Ascending aorta (tissue), 2 donors: ENCODE measurements around the gene C20orf173. TPM values are rescaled to one million over a fixed set of nuclear protein-coding genes. Genes with fewer than 3 reads are reported as not detected.

Experiments used
- DNase-seq, 2 donors: peaks; one replicate each; pipeline ENCODE4 v3.0.0-alpha.2; 2019; ENCODE audit warnings: low spot score in 2 of 2
- H3K27ac ChIP-seq, 2 donors: fragments of 200-600 bp; sonication (generic); one replicate each; pipeline ENCODE4 v1.5.1; 2016 to 2017; ENCODE audit warnings: mild to moderate bottlenecking in 1 of 2
- H3K27me3 ChIP-seq: fragments of 200-600 bp; sonication (generic); one replicate; pipeline ENCODE4 v1.5.1; 2017
- H3K36me3 ChIP-seq, 2 donors: fragments of 200-600 bp; sonication (generic); one replicate each; pipeline ENCODE4 v1.5.1; 2016
- H3K4me1 ChIP-seq, 2 donors: fragments of 200-600 bp; sonication (generic); one replicate each; pipeline ENCODE4 v1.5.1; 2016 to 2017; ENCODE audit warnings: mild to moderate bottlenecking in 1 of 2
- H3K4me3 ChIP-seq, 2 donors: fragments of 200-600 bp; sonication (generic); one replicate each; pipeline ENCODE4 v1.5.1; 2016 to 2017; ENCODE audit warnings: mild to moderate bottlenecking in 1 of 2
- H3K9me3 ChIP-seq, 2 donors: fragments of 200-600 bp; sonication (generic); one replicate each; pipeline ENCODE4 v1.5.1; 2016
- CTCF ChIP-seq, 3 experiments: fragments of 200-600 bp in 2 of 3; fragments of 450-650 bp in 1 of 3; sonication (generic) in 2 of 3; IDR thresholded peaks; one replicate each; pipeline ENCODE4 v1.5.1; 2016 to 2019; ENCODE audit warnings: antibody characterized with exemption in 3 of 3, mild to moderate bottlenecking in 1 of 3, moderate library complexity in 1 of 3
- intact Hi-C: fragments of 100-400 bp; cut with DNase I; formaldehyde crosslinking; loops from one replicate; pipeline ENCODE4 v1.15.1; 2023
- total RNA-seq: library from RNA; depleted of rRNA; stranded (reverse); fragments of >200 nt; gene quantifications from one replicate; pipeline ENCODE4 v1.1.0, GENCODE V29; 2016

Gene C20orf173
- total RNA-seq, 1 donor from 2014 or later = not detected

DNA sequence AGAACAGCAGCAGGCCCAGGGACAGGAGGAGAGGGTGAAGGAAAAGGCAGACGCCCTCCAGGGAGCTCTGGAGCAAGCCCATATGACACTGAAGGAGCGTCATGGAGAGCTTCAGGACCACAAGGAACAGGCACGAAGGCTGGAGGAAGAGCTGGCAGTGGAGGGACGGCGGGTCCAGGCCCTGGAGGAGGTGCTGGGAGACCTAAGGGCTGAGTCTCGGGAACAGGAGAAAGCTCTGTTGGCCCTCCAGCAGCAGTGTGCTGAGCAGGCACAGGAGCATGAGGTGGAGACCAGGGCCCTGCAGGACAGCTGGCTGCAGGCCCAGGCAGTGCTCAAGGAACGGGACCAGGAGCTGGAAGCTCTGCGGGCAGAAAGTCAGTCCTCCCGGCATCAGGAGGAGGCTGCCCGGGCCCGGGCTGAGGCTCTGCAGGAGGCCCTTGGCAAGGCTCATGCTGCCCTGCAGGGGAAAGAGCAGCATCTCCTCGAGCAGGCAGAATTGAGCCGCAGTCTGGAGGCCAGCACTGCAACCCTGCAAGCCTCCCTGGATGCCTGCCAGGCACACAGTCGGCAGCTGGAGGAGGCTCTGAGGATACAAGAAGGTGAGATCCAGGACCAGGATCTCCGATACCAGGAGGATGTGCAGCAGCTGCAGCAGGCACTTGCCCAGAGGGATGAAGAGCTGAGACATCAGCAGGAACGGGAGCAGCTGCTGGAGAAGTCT is 25.5 kb downstream of the C20orf173 start:
- Histone ChIP-seq H3K4me1 (no peaks in the 10 kb centered on the region), H3K9me3 (no peaks in the 10 kb centered on the region), H3K27me3 (no peaks in the 10 kb centered on the region), H3K27ac (no peak overlapping the region), H3K36me3 (peaks cover 56 to 82% of the 10 kb centered on the region in 2 donors), H3K4me3 (no peak overlapping the region)
- DNase-seq = no peak
- intact Hi-C loops = no loop called here
- TF ChIP-seq CTCF (IDR thresholded peaks at IDR 0.05) = no peak

DNA sequence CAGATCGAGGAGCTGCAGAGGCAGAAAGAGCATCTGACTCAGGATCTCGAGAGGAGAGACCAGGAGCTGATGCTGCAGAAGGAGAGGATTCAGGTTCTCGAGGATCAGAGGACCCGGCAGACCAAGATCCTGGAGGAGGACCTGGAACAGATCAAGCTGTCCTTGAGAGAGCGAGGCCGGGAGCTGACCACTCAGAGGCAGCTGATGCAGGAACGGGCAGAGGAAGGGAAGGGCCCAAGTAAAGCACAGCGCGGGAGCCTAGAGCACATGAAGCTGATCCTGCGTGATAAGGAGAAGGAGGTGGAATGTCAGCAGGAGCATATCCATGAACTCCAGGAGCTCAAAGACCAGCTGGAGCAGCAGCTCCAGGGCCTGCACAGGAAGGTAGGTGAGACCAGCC is 26.2 kb downstream of the C20orf173 start:
- intact Hi-C loops = no loop called here
- no peaks in the 10 kb centered on the region for H3K9me3 ChIP-seq
- TF ChIP-seq CTCF (IDR thresholded peaks at IDR 0.05) = no peak
- H3K36me3 ChIP-seq = peaks cover 48 to 81% of the 10 kb centered on the region in 2 donors
- no peak overlapping the region for H3K4me3 ChIP-seq
- H3K27ac ChIP-seq = no peak overlapping the region
- DNase-seq = no peak
- peaks cover 0 to under 1% of the 10 kb centered on the region in 2 donors for H3K4me1 ChIP-seq
- H3K27me3 ChIP-seq = no peaks in the 10 kb centered on the region

- no peaks in the 10 kb centered on the region for H3K9me3 ChIP-seq
- no peak for TF ChIP-seq CTCF (IDR thresholded peaks at IDR 0.05)
- H3K36me3 ChIP-seq = peaks cover 44 to 81% of the 10 kb centered on the region in 2 donors
- H3K27ac ChIP-seq = no peak overlapping the region
- H3K27me3 ChIP-seq = no peaks in the 10 kb centered on the region
- intact Hi-C loops = no loop called here
- H3K4me1 ChIP-seq = peaks cover 0 to 10% of the 10 kb centered on the region in 2 donors
- DNase-seq = no peak
- no peak overlapping the region for H3K4me3 ChIP-seq
These were observed 27.1 kb downstream of the C20orf173 start for GRCh38 chr20:35502352-35502751.

GRCh38 chr20:35499271-35499670 is 30.2 kb downstream of the C20orf173 start:
- peaks cover 53 to 93% of the 10 kb centered on the region in 2 donors for H3K36me3 ChIP-seq
- no peak for DNase-seq
- no peak overlapping the region for H3K4me3 ChIP-seq
- no peak for TF ChIP-seq CTCF (IDR thresholded peaks at IDR 0.05)
- H3K27ac ChIP-seq = no peak overlapping the region
- H3K27me3 ChIP-seq = no peaks in the 10 kb centered on the region
- peaks cover 0 to 13% of the 10 kb centered on the region in 2 donors for H3K4me1 ChIP-seq
- no peaks in the 10 kb centered on the region for H3K9me3 ChIP-seq
- intact Hi-C loops = no loop called here

GRCh38 chr20:35497780-35498189 is 31.7 kb downstream of the C20orf173 start:
- DNase-seq = peak in 1 of 2 donors; percentile 75
- Histone ChIP-seq H3K27me3 (no peaks in the 10 kb centered on the region), H3K27ac (peak overlapping the region; percentile 77 to 81), H3K4me3 (no peak overlapping the region), H3K4me1 (peaks cover 0 to 13% of the 10 kb centered on the region in 2 donors), H3K9me3 (no peaks in the 10 kb centered on the region), H3K36me3 (peaks cover 50 to 93% of the 10 kb centered on the region in 2 donors)
- intact Hi-C loops = no loop called here
- peak in 2 of 3 experiments; percentile 22 to 23 for TF ChIP-seq CTCF (IDR thresholded peaks at IDR 0.05)
